Measurements from ENCODE around the gene DNAJC16.
"Not testable (repeated sequence)": the region's sequence is repeated elsewhere in the genome, so short reads cannot be mapped to it uniquely, and the experiment has no call there.

The DNAJC16 gene

DNA sequence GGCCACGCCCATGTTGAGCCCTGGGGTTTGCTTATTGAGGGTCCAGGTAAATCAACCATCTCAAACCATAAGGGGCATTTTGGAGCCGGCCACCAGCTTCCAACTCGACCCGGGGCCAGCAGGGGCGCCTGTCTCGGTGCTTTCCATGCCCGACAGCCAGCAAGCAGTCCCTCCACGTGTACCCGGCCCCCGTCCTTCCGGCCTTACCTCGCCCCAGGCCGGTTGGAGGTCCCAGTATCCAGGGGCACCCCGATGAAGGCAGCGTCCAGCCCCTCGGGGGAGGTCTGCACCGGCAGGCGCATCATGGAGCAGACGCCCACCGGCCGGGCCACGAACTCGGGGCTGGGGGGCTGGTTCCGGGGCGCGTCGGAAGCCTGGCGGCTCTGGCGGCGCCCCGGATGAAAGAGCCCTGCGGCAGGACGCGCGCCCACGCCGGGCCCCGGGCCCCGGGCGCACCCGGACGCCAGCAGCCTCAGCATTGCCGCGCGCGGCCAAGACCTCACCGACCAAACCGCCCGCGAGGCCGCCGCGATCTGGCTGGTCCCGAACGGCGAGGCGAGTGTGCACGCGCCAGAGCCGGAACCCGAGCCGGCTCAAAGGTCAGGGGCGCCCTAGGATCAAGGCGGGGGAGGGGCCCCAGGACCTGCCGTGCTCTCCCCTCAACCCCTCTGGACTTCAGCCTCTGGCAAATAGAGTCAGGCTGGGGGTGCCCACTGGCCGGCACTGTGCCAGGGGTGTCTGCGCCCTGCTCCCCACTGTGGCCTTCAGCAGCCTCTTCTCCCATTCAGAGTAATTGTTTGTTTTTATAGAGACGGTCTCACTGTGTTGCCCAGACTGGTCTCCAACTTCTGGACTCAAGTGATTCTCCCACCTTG is 58.1 kb downstream of the DNAJC16 start, which contains the start of gene AGMAT:
Gene AGMAT (minus strand): TSS at position 563 of the 875 bp plus-strand sequence. CDS start 84 bp downstream, at position 479.
- DNase-seq = peak in 2 of 3 experiments; percentile 61 to 63

DNA sequence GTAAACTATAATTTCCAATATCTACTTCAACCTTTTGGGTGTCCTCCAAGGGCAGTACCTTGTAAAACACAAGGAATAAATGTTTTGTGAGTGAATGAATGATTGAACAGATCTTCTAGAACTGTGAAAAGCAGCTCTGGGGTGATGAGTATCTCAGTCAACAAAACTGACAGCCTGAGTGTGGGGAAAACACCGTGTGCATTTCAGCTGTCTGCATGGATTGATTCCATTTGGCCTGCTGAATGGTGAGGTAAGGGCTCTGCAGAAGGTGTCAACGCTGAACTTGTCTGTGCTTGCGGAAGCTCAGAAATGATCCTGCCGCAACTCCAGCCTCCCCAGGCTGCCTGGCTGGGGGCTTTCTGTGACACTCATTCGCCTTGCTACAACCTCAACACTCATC is 65.6 kb downstream of the DNAJC16 start:
- DNase-seq = no peak

DNA sequence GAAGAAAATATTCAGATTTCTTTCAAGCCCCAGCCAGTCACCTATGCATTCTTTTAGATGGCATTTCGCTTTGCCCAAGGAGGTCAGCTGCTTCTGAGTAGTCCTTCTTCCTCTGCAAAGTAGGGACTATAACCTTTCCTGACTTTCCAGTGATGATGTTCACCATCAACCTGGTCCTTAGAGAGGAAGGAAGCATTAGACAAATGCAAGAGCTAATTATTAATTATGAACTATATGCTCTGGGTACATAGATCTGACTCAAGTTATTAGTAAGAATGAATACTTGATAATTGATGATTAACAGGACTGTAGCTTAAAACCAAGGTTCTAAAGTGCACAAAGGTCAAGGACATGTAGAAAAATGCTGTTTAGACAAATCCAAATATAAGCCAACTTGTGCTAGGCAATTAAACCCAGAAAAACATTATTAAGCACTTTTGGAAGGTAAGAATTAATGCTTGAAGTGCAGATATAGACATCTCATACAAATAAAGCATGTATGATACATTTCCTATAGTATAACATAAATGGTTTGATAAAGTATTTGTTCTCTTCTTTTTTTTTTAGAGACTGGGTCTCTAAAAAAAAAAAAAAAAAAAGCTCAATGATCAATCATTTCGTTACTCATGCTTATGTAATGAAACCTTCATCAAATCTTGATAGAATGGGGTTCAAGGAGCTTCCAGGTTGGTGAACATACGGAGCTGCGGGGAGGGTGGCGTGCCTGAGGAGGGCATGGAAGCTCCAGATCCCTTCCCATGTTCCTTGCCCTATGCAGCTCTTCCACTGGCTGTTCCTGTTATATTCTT is 69.4 kb downstream of the DNAJC16 start:
- DNase-seq = no peak

DNA sequence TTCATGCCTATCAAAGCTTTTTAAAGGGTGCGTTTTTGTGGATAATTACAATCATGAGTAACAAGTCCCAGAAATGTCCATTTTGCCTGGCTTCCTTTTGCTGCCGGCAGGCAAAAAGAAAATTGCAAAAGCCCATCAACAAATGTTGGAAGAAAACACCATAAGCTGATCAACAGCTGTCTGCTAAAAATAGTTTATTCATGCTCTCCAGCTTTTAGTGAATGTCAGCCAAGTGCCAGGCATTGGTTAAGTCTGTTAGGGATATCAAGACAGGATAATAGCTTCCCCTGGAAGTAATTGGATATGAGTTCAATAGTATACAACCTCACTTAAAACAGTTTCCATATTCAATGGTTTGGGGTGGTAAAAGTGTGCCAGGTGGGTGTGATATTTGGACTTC is 71.8 kb downstream of the DNAJC16 start:
- no peak for DNase-seq

DNA sequence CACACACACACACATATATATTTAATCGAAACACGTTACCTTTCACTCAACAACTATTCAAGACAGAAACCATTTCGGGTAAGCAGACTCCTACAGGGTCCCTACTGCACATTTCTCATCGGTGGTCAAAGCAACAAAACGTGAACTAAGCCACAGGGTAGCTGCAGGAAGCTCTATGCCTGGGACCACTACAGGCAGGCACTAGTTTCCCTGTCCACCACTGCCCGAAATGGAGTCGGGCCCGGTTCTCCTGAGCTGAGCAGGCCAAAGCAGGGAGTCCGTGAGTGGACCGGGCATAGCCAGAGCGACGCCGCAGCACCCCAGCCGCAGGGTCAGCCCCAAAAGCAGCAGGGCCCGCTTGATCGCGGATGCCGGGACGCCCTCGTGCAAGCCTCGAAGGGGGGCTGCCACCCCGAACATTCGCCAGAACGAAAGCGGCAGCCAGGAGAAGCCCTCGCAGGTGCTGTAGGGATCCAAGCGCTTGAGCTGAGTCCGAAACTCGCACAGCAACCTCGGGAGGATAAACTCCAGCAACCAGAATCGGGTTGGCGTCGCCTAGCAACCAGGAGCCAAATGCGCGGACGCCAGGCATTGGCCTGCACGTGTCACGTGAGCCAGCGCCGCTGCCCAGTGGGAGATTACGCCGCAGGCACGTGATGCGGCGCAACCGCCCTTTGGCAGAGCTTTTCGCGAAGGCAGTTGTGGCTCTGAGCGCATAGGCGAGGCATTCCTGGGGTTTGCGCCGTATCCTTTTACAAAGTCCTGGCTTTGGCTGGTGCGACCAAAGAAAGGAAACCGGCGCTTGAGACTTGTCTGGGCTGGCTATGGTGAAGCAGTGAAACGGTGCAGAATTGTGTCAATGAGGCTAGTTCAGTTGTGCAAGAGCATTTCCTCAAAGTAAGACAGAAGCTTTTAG is 76.7 kb downstream of the DNAJC16 start:
- peak; percentile 94 to 98 (median 97) for DNase-seq

DNA sequence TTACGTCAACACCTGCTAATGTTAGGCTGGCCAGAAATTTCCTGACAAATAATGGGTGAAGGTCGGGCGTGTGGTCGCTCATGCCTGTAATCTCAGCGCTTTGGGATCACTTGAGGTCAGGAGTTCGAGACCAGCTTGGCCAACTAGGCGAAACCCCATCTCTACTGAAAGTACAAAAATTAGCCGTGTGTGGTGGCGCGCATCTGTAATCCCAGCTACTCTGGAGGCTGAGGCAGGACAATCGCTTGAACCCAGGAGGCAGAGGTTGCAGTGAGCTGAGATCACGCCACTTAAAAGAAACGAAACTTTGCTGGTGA is 77.3 kb downstream of the DNAJC16 start:
- not testable (repeated sequence) for DNase-seq

DNA sequence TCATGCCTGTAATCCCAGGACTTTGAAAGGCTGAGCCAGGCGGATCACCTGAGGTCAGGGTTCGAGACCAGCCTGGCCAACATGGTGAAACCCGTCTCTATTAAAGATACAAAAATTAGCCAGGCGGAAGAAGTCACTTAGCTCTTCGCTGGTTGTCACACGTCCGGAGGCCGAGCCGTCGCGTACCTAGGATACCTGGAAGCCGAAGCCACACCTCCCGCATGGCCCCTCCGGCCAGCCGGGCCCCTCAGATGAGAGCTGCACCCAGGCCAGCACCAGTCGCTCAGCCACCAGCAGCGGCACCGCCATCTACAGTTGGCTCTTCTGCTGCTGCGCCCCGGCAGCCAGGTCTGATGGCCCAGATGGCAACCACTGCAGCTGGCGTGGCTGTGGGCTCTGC is 77.8 kb downstream of the DNAJC16 start:
- DNase-seq = not testable (repeated sequence)

DNA sequence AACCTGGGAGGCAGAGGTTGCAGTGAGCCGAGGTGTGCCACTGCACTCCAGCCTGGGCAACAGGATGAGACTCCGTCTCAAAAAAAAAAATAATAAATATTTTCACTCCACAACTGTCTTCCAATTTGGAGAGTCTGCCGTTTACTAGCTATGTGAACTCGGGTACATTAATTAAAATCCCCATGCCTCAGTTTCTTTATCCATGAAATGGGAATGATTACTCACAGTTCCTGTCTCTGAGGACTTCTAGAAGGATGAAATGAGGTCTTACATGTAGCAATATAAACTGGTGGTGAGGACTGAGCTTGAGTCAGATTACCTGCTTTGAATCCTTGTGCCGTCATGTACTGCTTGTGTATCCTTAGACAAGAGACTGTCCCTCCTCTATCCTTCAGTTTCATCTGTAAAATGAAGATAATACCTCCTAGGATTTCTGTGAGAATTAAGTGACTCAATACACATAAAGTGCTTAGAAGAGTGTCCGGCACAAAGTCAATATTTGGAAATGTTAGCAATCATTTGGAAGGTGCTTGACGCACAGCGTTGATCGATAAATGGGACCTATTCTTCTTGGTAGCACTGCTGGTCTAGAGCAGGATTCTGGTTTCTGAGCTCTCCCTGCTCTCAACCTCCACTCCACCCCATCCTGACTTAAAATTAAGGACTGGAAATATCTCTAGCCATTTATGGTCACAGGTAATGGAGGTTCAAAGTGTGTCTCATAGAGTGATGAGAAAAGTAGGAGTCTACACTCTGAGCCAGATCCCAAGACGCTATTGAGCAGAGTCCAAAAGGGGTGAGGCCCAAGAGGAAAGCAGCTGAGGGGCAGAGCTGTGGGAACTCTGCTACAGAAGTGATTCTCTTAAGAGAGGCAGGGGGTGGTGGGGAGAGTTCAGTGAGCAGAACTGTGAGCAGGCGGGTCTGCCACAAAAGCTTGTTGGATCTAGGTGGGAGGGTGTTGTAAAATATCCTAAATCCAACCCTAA is 79.0 kb downstream of the DNAJC16 start:
- no peak for DNase-seq

DNA sequence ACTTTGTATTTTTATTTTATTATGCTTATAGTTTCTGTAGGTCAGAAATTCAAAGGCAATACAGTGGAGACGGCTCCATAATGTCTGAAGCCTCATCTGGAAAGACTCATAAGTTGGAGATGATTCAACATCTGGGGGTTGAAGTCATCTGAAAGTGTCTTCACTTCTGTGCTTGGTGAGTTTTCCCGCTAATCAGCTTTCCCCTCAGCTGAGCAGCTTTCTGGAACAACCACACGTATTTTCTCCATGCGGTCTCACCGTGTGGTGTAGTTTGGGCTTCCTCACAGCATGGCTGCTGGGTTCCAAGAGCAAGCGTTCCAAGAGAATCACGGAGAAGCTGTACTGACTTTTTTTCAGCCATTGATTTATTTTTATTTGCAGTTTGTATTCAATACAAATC is 83.0 kb downstream of the DNAJC16 start:
- no peak for DNase-seq

DNA sequence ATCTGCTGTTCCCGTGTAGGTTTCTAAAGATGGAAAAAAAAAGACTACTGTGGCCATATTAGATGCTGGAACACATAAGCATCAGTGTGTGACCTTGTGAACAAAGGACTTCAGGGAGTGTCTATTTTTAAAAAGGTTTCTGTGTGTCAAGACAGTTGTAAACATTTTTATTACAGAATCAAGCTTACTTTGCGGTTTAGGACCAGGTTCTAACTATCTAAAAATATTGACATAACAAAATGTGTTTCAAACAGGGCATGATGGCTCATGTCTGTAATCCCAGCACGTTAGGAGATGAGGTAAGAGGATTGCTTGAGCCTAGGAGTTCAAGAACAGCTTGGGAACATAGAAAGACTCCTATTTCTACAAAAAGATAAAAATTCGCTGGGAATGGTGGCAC is 83.5 kb downstream of the DNAJC16 start:
- peak in 1 of 3 experiments; percentile 12 for DNase-seq

DNA sequence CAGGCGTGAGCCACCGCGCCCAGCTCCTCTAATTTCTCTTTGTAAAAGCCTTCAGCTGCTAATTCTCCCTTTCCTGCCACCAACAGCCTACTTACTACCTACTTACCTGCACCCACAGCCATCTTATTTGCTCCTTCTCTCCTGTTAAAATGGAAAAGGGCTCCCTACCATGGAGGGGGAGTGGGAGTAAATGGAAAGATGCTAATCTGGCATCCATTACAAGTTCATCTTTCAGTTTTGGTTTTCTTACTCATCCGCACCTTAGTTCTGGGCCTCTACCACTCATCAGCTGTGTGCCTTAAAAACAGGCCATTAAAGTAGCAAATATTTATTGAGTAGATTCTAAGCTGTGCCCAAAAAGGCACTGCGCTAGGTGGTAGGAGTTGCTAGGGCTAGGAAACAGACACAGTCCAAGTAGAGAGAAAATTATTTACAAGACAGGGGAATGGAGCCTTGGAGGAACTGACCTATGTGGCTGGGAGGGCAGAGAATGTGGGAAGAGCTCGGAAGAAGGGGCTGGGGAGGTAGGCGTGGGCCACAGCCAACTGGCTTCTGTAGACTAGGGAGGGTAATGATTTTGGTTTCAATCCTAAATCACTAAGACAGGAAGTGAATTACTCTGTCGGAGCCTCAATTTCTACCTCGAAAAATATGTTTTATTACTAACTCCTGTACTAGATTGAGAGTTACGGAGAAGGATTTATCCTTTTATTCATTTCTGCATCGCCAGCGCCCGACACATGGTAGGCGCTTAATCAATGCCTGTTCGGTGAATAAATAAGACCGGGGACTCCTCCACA is 89.9 kb downstream of the DNAJC16 start:
- DNase-seq = no peak

DNA sequence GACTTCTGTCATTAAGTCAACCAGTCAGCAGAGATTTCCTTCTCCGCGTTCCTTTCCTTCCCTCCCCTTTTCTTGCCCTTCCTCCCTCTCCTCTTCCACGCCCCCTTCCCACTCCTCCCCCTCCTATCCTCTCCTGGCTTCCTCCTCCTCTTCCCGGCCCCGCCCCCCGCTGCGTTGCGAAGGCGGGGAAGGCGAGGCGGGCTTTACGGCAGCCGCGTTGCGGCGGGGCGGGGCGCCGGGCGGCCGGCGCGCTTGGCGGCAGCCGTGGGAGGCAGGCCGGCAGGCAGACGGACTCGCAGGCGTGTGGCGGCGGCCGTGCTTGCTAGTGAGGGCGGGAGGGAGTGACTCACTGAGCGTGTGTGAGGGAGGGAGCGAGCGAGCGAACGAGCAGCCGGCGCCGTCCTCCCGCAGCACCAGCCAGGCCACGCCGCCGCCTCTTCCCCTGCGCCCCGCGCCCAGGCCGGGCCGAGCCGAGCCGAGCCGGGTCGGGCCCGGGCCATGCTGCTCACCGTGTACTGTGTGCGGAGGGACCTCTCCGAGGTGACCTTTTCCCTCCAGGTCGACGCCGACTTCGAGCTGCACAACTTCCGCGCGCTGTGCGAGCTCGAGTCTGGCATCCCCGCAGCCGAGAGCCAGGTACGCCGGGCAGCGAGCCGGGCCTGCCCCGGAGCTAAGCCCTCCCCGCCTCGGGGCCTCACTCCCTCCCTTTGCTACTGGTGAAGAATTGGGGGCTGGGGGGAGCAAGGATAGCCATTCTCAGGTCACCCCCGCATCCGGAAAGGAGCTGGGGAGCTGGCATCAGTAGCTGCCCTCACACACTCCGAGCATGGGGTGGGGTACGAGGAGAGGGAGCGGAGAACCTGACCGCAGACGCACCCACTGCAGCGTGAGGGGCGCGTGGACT is 90.8 kb downstream of the DNAJC16 start, which contains the start of gene DDI2:
Gene DDI2 (plus strand): TSS at position 286 of the 904 bp plus-strand sequence. CDS start 213 bp downstream, at position 499.
- DNase-seq = peak; percentile 96 to 98 (median 97)

DNA sequence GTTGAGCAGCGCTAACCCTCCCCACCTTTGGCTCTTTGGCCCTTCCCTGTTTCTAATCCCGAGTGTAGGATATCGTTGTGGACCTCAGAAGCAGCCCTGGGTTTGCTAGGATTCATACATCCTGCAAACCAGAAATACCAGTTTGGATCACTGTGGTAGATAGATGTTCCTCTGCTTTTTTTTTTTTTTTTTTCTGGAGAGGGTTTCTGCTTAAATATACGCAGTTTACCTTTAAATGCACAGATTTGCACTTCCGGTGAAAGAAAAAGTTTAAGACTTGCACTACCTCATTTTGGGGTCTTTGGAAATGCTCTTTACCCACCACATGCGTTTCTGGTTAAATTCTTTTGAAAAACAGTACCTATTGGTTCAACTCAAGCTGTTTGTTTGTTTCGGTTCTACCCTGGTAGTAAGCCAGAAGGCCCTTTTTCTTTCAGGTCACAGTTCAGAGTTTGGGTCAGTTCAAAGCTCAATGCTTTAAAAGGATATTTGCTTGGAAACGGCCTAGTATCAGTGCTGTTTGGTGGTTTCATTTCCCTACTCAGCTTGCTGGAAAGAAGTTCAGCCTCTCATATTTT is 91.5 kb downstream of the DNAJC16 start:
- DNase-seq = peak in 1 of 3 experiments; percentile 79

DNA sequence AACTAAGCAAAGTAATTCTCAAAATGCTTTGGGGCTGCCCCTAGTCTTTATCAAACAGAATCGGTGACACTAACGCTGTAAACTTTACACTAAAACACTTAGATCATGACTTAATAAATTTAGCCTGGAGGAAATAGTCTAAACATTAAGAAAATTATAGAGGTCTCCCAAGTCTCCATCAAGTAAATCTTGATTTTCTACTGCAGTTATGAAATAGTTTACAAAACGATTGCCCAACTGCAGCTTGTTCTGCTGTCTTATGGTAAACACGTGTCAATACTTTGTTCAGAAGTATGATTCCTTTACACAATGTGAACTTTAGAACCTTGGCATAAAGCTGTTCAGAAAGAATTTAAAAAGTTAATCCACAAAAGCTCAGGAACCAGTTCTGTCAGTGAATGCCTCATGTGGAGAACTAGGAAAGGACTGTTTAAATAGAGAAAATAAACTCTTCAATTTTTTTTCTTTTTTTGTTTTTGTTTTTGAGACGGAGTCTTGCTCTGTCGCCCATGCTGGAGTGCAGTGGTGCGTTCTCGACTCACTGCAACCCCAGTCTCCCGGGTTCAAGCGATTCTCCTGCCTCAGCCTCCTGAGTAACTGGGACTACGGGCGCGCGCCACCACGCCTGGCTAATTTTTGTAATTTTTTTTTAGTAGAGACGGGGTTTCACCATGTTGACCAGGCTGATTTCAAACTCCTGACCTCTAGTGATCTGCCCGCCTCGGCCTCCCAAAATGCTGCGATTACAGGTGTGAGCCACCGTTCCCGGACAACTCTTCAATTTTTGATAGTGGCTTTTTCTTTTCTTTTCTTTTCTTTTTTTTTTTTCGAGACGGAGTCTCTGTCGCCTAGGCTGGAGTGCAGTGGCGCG is 92.2 kb downstream of the DNAJC16 start:
- DNase-seq = no peak

DNA sequence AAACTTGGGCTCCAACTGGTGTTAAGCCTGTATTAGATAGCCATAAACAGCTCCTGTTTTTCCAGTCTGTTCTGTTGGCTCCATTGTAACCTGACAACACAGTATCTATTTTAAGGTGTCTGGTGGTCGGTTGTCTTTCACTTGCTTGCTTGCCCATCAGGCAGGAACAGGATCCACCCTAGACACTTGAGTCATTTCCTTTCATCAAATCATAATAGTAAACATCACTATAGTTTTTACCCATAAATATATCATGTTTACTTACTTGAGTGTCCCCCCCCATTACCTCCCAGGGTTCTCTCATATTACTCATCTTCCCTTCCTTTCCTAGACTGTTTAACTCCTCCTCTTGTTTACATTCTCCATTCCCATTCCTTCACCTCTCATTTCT is 93.5 kb downstream of the DNAJC16 start:
- DNase-seq = peak in 1 of 3 experiments; percentile 16

DNA sequence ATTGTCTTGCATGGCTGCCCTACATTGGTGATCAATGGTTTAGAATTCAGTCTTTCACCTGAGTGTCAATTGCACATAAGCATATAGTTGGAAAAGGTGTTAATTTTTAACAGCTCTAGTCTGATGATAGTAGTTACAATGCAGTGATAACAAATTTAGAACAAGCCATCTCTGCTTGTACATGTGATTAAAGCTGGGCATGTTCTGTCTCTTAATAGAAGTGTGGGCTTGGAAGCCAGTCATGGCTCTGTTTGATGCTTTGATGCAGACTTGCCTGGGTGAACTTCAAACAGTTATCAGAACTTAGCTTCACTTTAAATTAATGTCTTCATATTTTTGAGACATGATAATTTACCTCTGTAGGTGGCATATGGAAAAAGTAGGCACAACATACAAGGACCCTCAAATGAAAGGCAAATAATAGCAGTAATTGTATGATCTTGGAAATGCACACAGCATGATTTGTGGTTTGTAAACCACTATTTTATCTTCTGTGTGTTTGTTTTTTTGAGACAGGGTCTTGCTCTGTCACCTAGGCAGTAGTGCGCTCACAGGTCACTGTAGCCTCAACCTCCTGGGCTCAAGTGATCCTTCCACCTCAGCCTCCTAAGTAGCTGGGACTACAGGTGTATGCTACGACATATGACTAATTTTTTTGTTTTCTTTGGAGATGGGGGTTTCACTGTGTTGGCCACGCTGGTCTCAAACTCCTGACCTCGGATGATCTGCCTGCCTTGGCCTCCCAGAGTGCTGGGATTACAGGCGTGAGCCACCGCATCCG is 94.4 kb downstream of the DNAJC16 start:
- no peak for DNase-seq

DNA sequence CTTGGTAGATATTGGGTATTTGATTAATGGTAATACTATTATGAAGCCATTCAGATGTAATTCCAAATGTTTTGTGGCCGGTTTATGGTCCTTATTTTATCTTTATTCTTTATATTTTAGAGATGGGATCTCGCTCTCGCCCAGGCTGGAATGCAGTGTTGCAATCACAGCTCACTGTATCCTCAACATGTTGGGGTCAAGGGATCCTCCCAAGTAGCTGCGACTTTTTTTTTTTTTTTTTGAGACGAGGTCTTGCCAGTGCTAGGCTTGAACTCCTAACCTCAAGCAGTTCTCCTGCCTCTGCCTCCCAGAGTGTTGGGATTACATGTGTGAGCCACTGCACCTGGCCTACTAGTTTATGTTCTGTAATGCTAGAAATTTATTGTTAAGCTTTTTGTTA is 95.3 kb downstream of the DNAJC16 start:
- DNase-seq = no peak

Measured in NCI-H1417 (cell line).